ENCODE results near the gene LTB4R2. TPM values are rescaled to one million over a fixed set of nuclear protein-coding genes. Genes with fewer than 3 reads are reported as not detected.

Gene LTB4R2
- polyA plus RNA-seq, 2 of the 4 experiments (the other 2 are of a cell fraction): 5.8 to 8.6 TPM

DNA sequence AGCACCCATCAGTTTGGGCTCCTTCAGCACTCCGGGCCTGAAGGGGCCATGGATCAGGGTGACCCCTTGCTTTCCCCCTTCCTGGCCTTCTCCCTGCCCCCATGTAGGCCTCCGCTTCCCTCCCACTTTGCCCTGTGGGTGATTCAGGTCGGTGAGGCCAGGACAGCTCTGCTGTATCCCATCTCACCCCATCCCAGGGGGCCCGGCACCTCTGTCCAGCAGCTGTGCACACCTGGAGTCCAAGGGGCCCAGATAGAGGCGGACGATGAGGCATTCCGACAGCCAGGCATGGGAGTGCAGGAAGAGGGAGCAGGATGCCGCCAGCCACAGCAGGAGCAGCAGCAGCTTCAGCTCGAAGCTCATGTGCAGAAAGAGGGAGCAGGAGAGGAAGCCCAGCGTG, 12.7 kb downstream of the LTB4R2 start:
- 61% methylated on average over 10 of the region's 10 CpGs for WGBS (ENCODE audit: missing lambda C conversion rate)
- DNase-seq (ENCODE audit: low read depth in 1 of 2, low spot score in 1 of 2) (no peak), ATAC-seq (no peak), FAIRE-seq (no peak)
- CTCF ChIA-PET: interaction anchor here (0.9 to 46.6 kb wide), 8 partner anchors 9 to 107 kb away, joined by 3 to 1142 read pairs (median 22); partner anchors contain the start of genes ADCY4, CBLN3, CIDEB and KHNYN
- POLR2A ChIA-PET: interaction anchor here (1.7 kb wide), 1 partner anchor 107 kb away, joined by 11 read pairs; the partner anchor contains the start of genes CBLN3 and KHNYN
- H3K27ac ChIP-seq: no peak overlapping the region
- TF ChIP-seq POLR2A (IDR thresholded peaks at IDR 0.05; ENCODE audit: low read length) (no peak), FOXS1 (CRISPR knock-in tag; IDR thresholded peaks at IDR 0.05) (no peak), HDAC2 (IDR thresholded peaks at IDR 0.05) (no peak), FOSB (CRISPR knock-in tag; IDR thresholded peaks at IDR 0.05) (no peak), CEBPB (IDR thresholded peaks at IDR 0.05) (no peak), HOXB13 (CRISPR knock-in tag; IDR thresholded peaks at IDR 0.05; ENCODE audit: low read depth) (no peak), MYC (IDR thresholded peaks at IDR 0.05; ENCODE audit: borderline replicate concordance, low read length) (no peak), FOSL2 (IDR thresholded peaks at IDR 0.05) (no peak), FOSL2 (CRISPR knock-in tag; IDR thresholded peaks at IDR 0.05) (no peak), MAZ (IDR thresholded peaks at IDR 0.05; ENCODE audit: borderline replicate concordance, low read depth, low read length) (no peak), CHD4 (IDR thresholded peaks at IDR 0.05; ENCODE audit: borderline replicate concordance) (no peak), NPAS2 (CRISPR knock-in tag; IDR thresholded peaks at IDR 0.05; ENCODE audit: borderline replicate concordance) (no peak), POLR2AphosphoS2 (conservative IDR thresholded peaks at IDR 0.05; ENCODE audit: low read length) (no peak), SREBF2 (IDR thresholded peaks at IDR 0.05) (no peak), MAX (IDR thresholded peaks at IDR 0.05) (no peak), HOXB5 (CRISPR knock-in tag; IDR thresholded peaks at IDR 0.05) (no peak)
- TF ChIP-seq, protein P1, sequence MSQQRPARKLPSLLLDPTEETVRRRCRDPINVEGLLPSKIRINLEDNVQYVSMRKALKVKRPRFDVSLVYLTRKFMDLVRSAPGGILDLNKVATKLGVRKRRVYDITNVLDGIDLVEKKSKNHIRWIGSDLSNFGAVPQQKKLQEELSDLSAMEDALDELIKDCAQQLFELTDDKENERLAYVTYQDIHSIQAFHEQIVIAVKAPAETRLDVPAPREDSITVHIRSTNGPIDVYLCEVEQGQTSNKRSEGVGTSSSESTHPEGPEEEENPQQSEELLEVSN (IDR thresholded peaks at IDR 0.05; ENCODE audit: borderline replicate concordance, low read depth): no peak
- H3K4me1 ChIP-seq: peaks cover under 1% of the 10 kb centered on the region; the same call in 1 of the 3 replicates
- H3K9me3 ChIP-seq: no peaks in the 10 kb centered on the region
- no peak overlapping the region for H3K4me3 ChIP-seq
- no peak overlapping the region for H3K4me2 ChIP-seq

- no peak for FAIRE-seq
- TF ChIP-seq RAD21 (conservative IDR thresholded peaks at IDR 0.05 in 1 of 2, IDR thresholded peaks at IDR 0.05 in 1 of 2) (no peak), ZSCAN20 (CRISPR knock-in tag; IDR thresholded peaks at IDR 0.05) (no peak), SMC3 (IDR thresholded peaks at IDR 0.05) (no peak), ZFP36 (IDR thresholded peaks at IDR 0.05; ENCODE audit: borderline replicate concordance, partially characterized antibody) (no peak), CHD2 (IDR thresholded peaks at IDR 0.05; ENCODE audit: low read length, partially characterized antibody) (no peak), MYC (IDR thresholded peaks at IDR 0.05; ENCODE audit: borderline replicate concordance, low read length) (no peak), CEBPB (IDR thresholded peaks at IDR 0.05) (no peak), NPAS2 (CRISPR knock-in tag; IDR thresholded peaks at IDR 0.05; ENCODE audit: borderline replicate concordance) (no peak), MAZ (IDR thresholded peaks at IDR 0.05; ENCODE audit: borderline replicate concordance, low read depth, low read length) (no peak), HEYL (CRISPR knock-in tag; IDR thresholded peaks at IDR 0.05) (no peak), FOSB (CRISPR knock-in tag; IDR thresholded peaks at IDR 0.05) (no peak)
- DNase-seq (ENCODE audit: low read depth in 1 of 2, low spot score in 1 of 2): no peak
- 8% methylated on average over 3 of the region's 3 CpGs for WGBS (ENCODE audit: missing lambda C conversion rate)
- POLR2A ChIA-PET: interaction anchor here (1.7 kb wide), 1 partner anchor 106 kb away, joined by 11 read pairs; the partner anchor contains the start of genes CBLN3 and KHNYN
- H3K4me3 ChIP-seq: no peak overlapping the region
- H3K9me3 ChIP-seq: no peaks in the 10 kb centered on the region
- peak in 1 of 2 experiments; percentile 10; a peak in 1 of 6 replicates for ATAC-seq
- no peak overlapping the region for H3K4me2 ChIP-seq
- no peak overlapping the region for H3K27ac ChIP-seq
- H3K4me1 ChIP-seq: no peaks in the 10 kb centered on the region
- CTCF ChIA-PET: interaction anchor here (0.9 to 46.6 kb wide), 7 partner anchors 8 to 107 kb away, joined by 3 to 1142 read pairs (median 37); partner anchors contain the start of genes ADCY4, CBLN3, CIDEB and KHNYN
These were observed 13.4 kb downstream of the LTB4R2 start for GRCh38 chr14:24323341-24323740.

DNA sequence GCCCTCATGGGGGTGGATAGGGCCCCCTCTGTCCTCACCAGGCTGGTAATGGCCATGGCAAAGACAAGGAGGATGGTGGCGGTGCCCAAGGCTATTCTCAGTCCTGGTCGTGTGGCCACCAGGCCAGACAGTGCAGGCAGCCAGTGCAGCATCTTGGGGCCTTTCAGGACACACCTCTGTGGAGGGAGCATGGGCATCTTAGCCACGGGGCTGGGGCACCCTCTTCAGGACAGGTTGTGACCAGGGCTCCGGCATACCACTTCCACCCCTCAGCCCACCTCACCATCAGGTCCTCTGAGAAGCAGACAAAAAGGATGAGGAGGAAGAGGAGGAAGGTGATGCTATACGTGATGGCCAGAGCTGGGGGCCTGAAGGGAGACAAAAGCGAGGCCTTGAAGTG, 14.1 kb downstream of the LTB4R2 start:
- ATAC-seq (peak in 1 of 2 experiments; percentile 14; a peak in 2 of 6 replicates), FAIRE-seq (no peak), DNase-seq (ENCODE audit: low read depth in 1 of 2, low spot score in 1 of 2) (no peak)
- WGBS (ENCODE audit: missing lambda C conversion rate): 46% methylated on average over 6 of the region's 6 CpGs
- CTCF ChIA-PET: interaction anchor here (0.6 to 46.6 kb wide), 8 partner anchors 8 to 106 kb away, joined by 3 to 1142 read pairs (median 22); partner anchors contain the start of genes ADCY4, CBLN3, CIDEB and KHNYN
- no peak overlapping the region for H3K4me3 ChIP-seq
- H3K9me3 ChIP-seq: no peaks in the 10 kb centered on the region
- POLR2A ChIA-PET: no interaction called here
- no peak for TF ChIP-seq RFX5 (IDR thresholded peaks at IDR 0.05)
- no peak for TF ChIP-seq FOSB (CRISPR knock-in tag; IDR thresholded peaks at IDR 0.05)
- TF ChIP-seq HOXA7 (CRISPR knock-in tag; IDR thresholded peaks at IDR 0.05): no peak
- no peak for TF ChIP-seq MAZ (IDR thresholded peaks at IDR 0.05; ENCODE audit: borderline replicate concordance, low read depth, low read length)
- TF ChIP-seq CHD2 (IDR thresholded peaks at IDR 0.05; ENCODE audit: low read length, partially characterized antibody): no peak
- no peak for TF ChIP-seq MAFK (IDR thresholded peaks at IDR 0.05; ENCODE audit: partially characterized antibody)
- TF ChIP-seq POLR2A (IDR thresholded peaks at IDR 0.05; ENCODE audit: low read length): no peak
- no peak overlapping the region for H3K27ac ChIP-seq
- H3K4me2 ChIP-seq: no peak overlapping the region
- no peaks in the 10 kb centered on the region for H3K4me1 ChIP-seq
